OCI-LY1 (cell line): Measurements from ENCODE around the gene TNFSF9.
A peak's percentile ranks its signal among the peaks of the same experiment; 100 is the strongest.

Experiments used
- H2AFZ ChIP-seq: fragments of 200-600 bp; sonication (generic), shearing (Covaris generic); 2 replicates; pipeline ENCODE4 v1.6.0; 2014; ENCODE audit warnings: antibody characterized with exemption, mild to moderate bottlenecking, low read length
- H3F3A ChIP-seq: fragments of 200-600 bp; sonication (generic), shearing (Covaris generic); 2 replicates; pipeline ENCODE4 v1.6.0; 2014; ENCODE audit warnings: mild to moderate bottlenecking, antibody characterized with exemption, low read length, moderate library complexity; ENCODE audit not compliant: insufficient read depth
- H3K27ac ChIP-seq: fragments of 200-600 bp; sonication (generic); 2 replicates; pipeline ENCODE4 v1.5.1; 2014; ENCODE audit warnings: low read length, mixed run types, mild to moderate bottlenecking, low read depth; ENCODE audit not compliant: poor library complexity, severe bottlenecking
- H3K27me3 ChIP-seq: fragments of 200-600 bp; sonication (generic); 2 replicates; pipeline ENCODE4 v1.6.0; 2014; ENCODE audit warnings: antibody characterized with exemption, mild to moderate bottlenecking, low read length, moderate library complexity; ENCODE audit not compliant: insufficient read depth
- H3K36me3 ChIP-seq: fragments of 200-600 bp; sonication (generic); 2 replicates; pipeline ENCODE4 v1.6.1; 2014; ENCODE audit warnings: mild to moderate bottlenecking, antibody characterized with exemption, low read length, moderate library complexity, mixed read lengths; ENCODE audit not compliant: insufficient read depth
- H3K4me1 ChIP-seq: fragments of 200-600 bp; sonication (generic); 2 replicates; pipeline ENCODE4 v1.5.1; 2014; ENCODE audit warnings: mild to moderate bottlenecking, low read length, moderate library complexity; ENCODE audit not compliant: insufficient read depth, severe bottlenecking
- H3K4me2 ChIP-seq: fragments of 200-600 bp; sonication (generic), shearing (Covaris generic); 2 replicates; pipeline ENCODE4 v1.6.1; 2014; ENCODE audit warnings: low read length
- H3K4me3 ChIP-seq: fragments of 200-600 bp; sonication (generic); 2 replicates; pipeline ENCODE4 v1.5.1; 2014; ENCODE audit warnings: low read length, low read depth, mild to moderate bottlenecking, mixed read lengths; ENCODE audit not compliant: poor library complexity, severe bottlenecking
- H3K79me2 ChIP-seq: fragments of 200-600 bp; shearing (Covaris generic); 2 replicates; pipeline ENCODE4 v1.6.1; 2016; ENCODE audit warnings: mixed run types, low read length, mixed read lengths; ENCODE audit not compliant: insufficient read depth
- H3K9ac ChIP-seq: fragments of 200-600 bp; sonication (generic), shearing (Covaris generic); 2 replicates; pipeline ENCODE4 v1.6.1; 2014; ENCODE audit warnings: mild to moderate bottlenecking, low read length, mixed read lengths
- H3K9me2 ChIP-seq: fragments of 200-600 bp; sonication (generic), shearing (Covaris generic); 2 replicates; pipeline ENCODE4 v1.6.1; 2014; ENCODE audit warnings: low read depth, mild to moderate bottlenecking, low read length, mixed read lengths
- H3K9me3 ChIP-seq: fragments of 200-600 bp; shearing (Covaris generic); 2 replicates; pipeline ENCODE4 v1.6.1; 2014; ENCODE audit warnings: low read length, mixed read lengths
- H4K20me1 ChIP-seq: fragments of 200-600 bp; sonication (generic), shearing (Covaris generic); 2 replicates; pipeline ENCODE4 v1.6.0; 2016; ENCODE audit warnings: mild to moderate bottlenecking, low read length; ENCODE audit not compliant: insufficient read depth
- CTCF ChIP-seq: fragments of 200-600 bp; sonication (generic), shearing (Covaris generic); IDR thresholded peaks from 2 replicates; pipeline ENCODE4 v1.5.1; 2017; ENCODE audit warnings: mild to moderate bottlenecking, antibody characterized with exemption, low read length, moderate library complexity, mixed read lengths
- EZH2 ChIP-seq: fragments of 200-600 bp; sonication (generic), shearing (Covaris generic); IDR thresholded peaks from 2 replicates; pipeline ENCODE4 v1.8.0; 2017; ENCODE audit warnings: borderline replicate concordance, mixed run types, mild to moderate bottlenecking, antibody characterized with exemption, low read length, moderate library complexity, mixed read lengths

TNFSF9 gene

GRCh38 chr19:6530386-6531162 is at the start of gene TNFSF9:
Gene TNFSF9, plus strand, starts transcription at chr19:6531026. Its CDS starts 11 bp downstream, at chr19:6531037.
- Histone ChIP-seq H3K36me3 (peaks cover 36% of the 10 kb centered on the region), H4K20me1 (no peaks in the 10 kb centered on the region), H3K27ac (peak within 1 kb of the TSS; percentile 98), H3K4me3 (peak within 1 kb of the TSS; percentile 100), H3K79me2 (peaks cover 20% of the 10 kb centered on the region), H3K9me2 (no peaks in the 10 kb centered on the region), H3K4me1 (peaks cover 54% of the 10 kb centered on the region), H3K9me3 (no peaks in the 10 kb centered on the region), H3K9ac (peak within 1 kb of the TSS; percentile 99), H3F3A (peaks cover 10% of the 10 kb centered on the region), H3K27me3 (no peaks in the 10 kb centered on the region), H3K4me2 (peak within 1 kb of the TSS; percentile 95), H2AFZ (no peak within 1 kb of the TSS)
- TF ChIP-seq EZH2 (no peak), CTCF (no peak)

- peak; percentile 37; the same call in 1 of the 2 replicates for TF ChIP-seq CTCF
- no peak for TF ChIP-seq EZH2
- Histone ChIP-seq H3K4me2 (peak within 1 kb of the TSS; percentile 90), H3K9ac (peak within 1 kb of the TSS; percentile 88), H3K79me2 (no peaks in the 10 kb centered on the region), H3K36me3 (peaks cover 13% of the 10 kb centered on the region), H2AFZ (0 out of 2 replicates have a peak within 1 kb of the TSS, but pooled peaks have one; percentile 13), H3F3A (no peaks in the 10 kb centered on the region), H3K27ac (peak within 1 kb of the TSS; percentile 84), H4K20me1 (no peaks in the 10 kb centered on the region), H3K9me2 (no peaks in the 10 kb centered on the region), H3K9me3 (no peaks in the 10 kb centered on the region), H3K4me1 (peaks cover 26% of the 10 kb centered on the region), H3K27me3 (no peaks in the 10 kb centered on the region), H3K4me3 (peak within 1 kb of the TSS; percentile 75)
Measured at GRCh38 chr19:6481541-6482342, 49.1 kb upstream of the TNFSF9 start, which contains the start of gene DENND1C. Gene DENND1C, minus strand, starts transcription at chr19:6481787. Its CDS starts 92 bp downstream, at chr19:6481695.

- no peaks in the 10 kb centered on the region for H3K9me2 ChIP-seq
- H3K79me2 ChIP-seq = no peaks in the 10 kb centered on the region
- H3F3A ChIP-seq = no peaks in the 10 kb centered on the region
- H3K4me3 ChIP-seq = peak overlapping the region; percentile 75
- peaks cover 26% of the 10 kb centered on the region for H3K4me1 ChIP-seq
- H3K27ac ChIP-seq = peak overlapping the region; percentile 84
- peak overlapping the region; percentile 90 for H3K4me2 ChIP-seq
- no peak overlapping the region for H2AFZ ChIP-seq
- TF ChIP-seq CTCF (no peak), EZH2 (no peak)
- H3K27me3 ChIP-seq = no peaks in the 10 kb centered on the region
- H3K36me3 ChIP-seq = 0 out of 2 replicates have a peak, but pooled peaks cover 7% of the 10 kb centered on the region
- no peaks in the 10 kb centered on the region for H3K9me3 ChIP-seq
- no peaks in the 10 kb centered on the region for H4K20me1 ChIP-seq
- H3K9ac ChIP-seq = peak overlapping the region; percentile 88; the same call in 1 of the 2 replicates
Measured at GRCh38 chr19:6482343-6482686, 48.5 kb upstream of the TNFSF9 start.
